ENCODE results near the gene GNL2.

GNL2 gene

GRCh38 chr1:37595440-37596181 lies at the start of gene GNL2:
TSS of gene GNL2 (minus strand) at chr1:37595937. CDS start at chr1:37595822, 115 bp downstream.
- peak; percentile 94 for DNase-seq

- no peak for DNase-seq
Observed at GRCh38 chr1:37641059-37641458, 45.3 kb upstream of the GNL2 start.

- no peak for DNase-seq
Observed at GRCh38 chr1:37636435-37636834, 40.7 kb upstream of the GNL2 start.

GRCh38 chr1:37634992-37635902 lies 39.5 kb upstream of the GNL2 start:
- DNase-seq: no peak

- DNase-seq: no peak
Observed at GRCh38 chr1:37634244-37634991, 38.7 kb upstream of the GNL2 start, which contains the start of gene RSPO1. TSS of gene RSPO1 (minus strand) at chr1:37634892. CDS start at chr1:37629661, 5,231 bp downstream.

- no peak for DNase-seq
Observed at GRCh38 chr1:37633938-37634243, 38.2 kb upstream of the GNL2 start.

GRCh38 chr1:37633040-37633937 lies 37.6 kb upstream of the GNL2 start:
- DNase-seq: no peak

GRCh38 chr1:37631036-37631435 lies 35.3 kb upstream of the GNL2 start:
- DNase-seq: no peak

GRCh38 chr1:37630426-37631028 lies 34.8 kb upstream of the GNL2 start:
- DNase-seq: no peak

GRCh38 chr1:37629726-37630425 lies 34.1 kb upstream of the GNL2 start:
- no peak for DNase-seq

- DNase-seq: no peak
Observed at GRCh38 chr1:37629008-37629407, 33.3 kb upstream of the GNL2 start.

GRCh38 chr1:37628026-37628556 lies 32.4 kb upstream of the GNL2 start:
- DNase-seq: no peak

GRCh38 chr1:37622131-37622530 lies 26.4 kb upstream of the GNL2 start:
- no peak for DNase-seq

GRCh38 chr1:37621326-37621870 lies 25.7 kb upstream of the GNL2 start:
- no peak for DNase-seq

- DNase-seq: no peak
Observed at GRCh38 chr1:37620707-37621106, 25.0 kb upstream of the GNL2 start.

- DNase-seq: no peak
Observed at GRCh38 chr1:37616330-37616729, 20.6 kb upstream of the GNL2 start.

- DNase-seq: no peak
Observed at GRCh38 chr1:37614105-37614504, 18.4 kb upstream of the GNL2 start.

- DNase-seq: no peak
Observed at GRCh38 chr1:37612186-37612585, 16.4 kb upstream of the GNL2 start.

- DNase-seq: no peak
Observed at GRCh38 chr1:37609994-37610393, 14.3 kb upstream of the GNL2 start.

GRCh38 chr1:37609002-37609401 lies 13.3 kb upstream of the GNL2 start:
- DNase-seq: no peak

All from HCEC 1CT (cell line).